Body of pancreas (tissue), 4 donors: Measurements from ENCODE around the gene ZNF777.

Source experiments
- CTCF ChIP-seq, 7 experiments: fragments of 450-650 bp in 4 of 7; fragments of 200-600 bp in 3 of 7; sonication (generic) in 3 of 7; IDR thresholded peaks; one replicate each; pipeline ENCODE4 v1.5.1; 2016 to 2019; ENCODE audit warnings: antibody characterized with exemption in 7 of 7
- POLR2A ChIP-seq, 3 donors: fragments of 450-650 bp; IDR thresholded peaks; one replicate each; pipeline ENCODE4 v1.6.1; 2016; ENCODE audit warnings: antibody characterized with exemption in 3 of 3, mild to moderate bottlenecking in 2 of 3

- no peak for TF ChIP-seq CTCF (IDR thresholded peaks at IDR 0.05)
- TF ChIP-seq POLR2A (IDR thresholded peaks at IDR 0.05): no peak
Observed at GRCh38 chr7:149414171-149414570, 46.7 kb downstream of the ZNF777 start.
